Islet precursor cell (in vitro differentiated cells): Measurements from ENCODE around the gene HNRNPUL1.
A peak's percentile ranks its signal among the peaks of the same experiment; 100 is the strongest.

Experiments used
- DNase-seq: peaks from one replicate; pipeline ENCODE4 v3.0.0-alpha.2; 2018

Gene HNRNPUL1

DNA sequence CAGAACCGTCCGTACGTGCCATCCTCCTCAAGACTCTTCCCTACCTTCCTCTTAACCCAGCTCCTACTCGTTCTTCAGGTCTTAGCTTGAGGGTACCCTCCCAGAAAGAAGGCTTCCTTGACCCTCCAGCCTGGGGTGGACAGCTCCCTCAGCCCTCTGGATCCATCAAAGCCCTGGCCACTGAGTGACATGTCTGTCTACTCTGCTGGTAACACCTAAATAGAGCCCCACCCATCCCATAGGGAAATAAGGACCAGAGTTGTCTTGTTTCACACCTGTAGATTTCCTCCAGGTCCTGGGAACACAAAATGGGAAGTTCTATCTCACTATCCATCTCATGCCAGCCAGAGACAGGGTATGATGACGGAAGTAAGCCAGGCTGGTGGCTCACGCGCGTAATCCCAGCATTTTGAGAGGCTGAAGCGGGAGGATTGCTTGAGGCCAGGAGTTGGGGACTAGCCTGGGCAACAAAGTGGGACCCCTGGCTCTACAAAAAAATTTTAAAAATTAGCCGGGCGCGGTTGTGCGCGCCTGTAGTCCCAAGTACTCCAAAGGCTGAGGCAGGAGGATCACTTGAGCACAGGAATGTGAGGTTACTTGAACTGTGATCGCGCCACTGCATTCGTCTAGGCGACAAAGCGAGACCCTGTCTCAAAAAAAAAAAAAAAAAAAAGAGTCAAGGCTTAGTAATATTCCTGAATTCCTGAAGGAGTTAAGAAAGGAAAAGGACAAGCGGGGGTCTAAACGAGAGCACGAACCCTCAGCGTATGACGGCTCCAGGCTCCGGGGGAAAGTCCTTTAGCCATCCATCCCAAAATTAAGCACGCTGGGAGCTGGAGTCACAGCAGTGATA, 45.2 kb downstream of the HNRNPUL1 start:
- no peak for DNase-seq

- peak; percentile 91 for DNase-seq
These were observed 46.1 kb downstream of the HNRNPUL1 start, which contains the start of gene CCDC97 for GRCh38 chr19:41310033-41310831. Gene CCDC97 (plus strand): TSS chr19:41310172. CDS start chr19:41310311, 139 bp downstream.

DNA sequence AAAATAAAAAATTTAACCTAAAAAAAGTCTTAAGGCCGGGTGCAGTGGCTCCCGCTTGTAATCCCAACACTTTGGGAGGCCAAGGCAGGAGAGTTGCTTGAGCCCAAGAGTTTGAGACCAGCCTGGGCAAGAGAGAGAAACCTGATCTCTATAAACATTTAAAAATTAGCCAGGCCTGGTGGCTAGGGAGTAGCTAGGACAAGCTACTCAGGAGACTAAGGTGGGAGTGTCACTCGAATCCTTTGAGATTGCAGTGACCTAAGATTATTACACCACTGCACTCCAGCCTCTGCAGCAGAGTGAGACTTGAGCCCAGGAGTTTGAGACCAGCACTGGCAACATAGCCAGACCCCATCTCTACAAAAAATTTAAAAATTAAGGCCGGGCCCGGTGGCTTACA, 46.9 kb downstream of the HNRNPUL1 start:
- DNase-seq, result no peak

DNA sequence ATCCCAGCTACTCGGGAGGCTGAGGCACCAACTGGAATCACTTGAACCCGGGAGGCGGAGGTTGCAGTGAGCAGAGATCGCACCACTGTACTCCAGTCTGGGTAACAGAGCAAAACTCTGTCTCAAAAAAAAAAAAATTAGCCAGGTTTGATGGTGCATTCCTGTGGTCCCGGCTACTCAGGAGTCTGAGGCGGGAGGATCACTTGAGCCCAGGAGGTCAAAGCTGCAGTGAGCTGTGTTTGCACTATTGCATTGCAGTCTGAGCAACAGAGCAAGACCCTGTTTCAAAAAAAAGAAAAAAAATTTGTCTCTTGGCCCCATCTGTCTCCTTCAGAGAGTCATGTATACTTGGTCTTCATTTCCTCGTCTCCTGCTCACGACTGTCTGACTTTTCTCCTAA, 47.4 kb downstream of the HNRNPUL1 start:
- no peak for DNase-seq

- DNase-seq, result no peak
These were observed 52.2 kb downstream of the HNRNPUL1 start for GRCh38 chr19:41316306-41316920.

- DNase-seq, result no peak
These were observed 54.7 kb downstream of the HNRNPUL1 start for GRCh38 chr19:41318696-41319499.

DNA sequence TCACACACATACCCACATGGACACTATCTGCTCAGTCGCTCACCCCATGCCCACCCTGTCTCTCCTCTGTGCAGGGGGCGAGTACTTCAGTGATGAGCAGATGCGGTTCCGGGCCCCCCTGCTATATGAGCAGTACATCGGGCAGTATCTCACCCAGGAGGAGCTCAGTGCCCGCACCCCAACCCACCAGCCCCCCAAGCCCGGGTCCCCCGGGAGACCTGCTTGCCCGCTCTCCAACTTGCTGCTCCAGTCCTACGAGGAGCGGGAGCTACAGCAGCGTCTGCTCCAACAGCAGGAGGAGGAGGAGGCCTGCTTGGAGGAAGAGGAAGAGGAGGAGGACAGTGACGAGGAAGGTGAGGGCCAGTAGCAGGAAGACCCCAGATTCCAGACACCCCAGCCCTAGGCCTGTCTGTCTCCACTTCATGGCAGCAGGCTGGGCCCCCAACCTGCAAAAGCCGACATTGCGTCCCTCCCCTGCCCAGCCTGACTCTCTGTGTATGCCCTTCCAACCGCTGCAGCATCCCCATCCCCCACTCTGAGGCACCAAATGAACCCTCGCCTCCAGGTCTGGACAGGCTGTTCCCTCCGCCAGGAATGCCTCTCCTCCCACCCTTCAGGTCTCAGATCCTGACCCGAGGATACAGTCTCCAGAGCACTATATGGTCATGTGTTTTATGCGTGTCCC, 55.5 kb downstream of the HNRNPUL1 start:
- no peak for DNase-seq

GRCh38 chr19:41320185-41320518, 56.0 kb downstream of the HNRNPUL1 start:
- DNase-seq, result no peak

GRCh38 chr19:41320568-41320967, 56.4 kb downstream of the HNRNPUL1 start:
- no peak for DNase-seq

DNA sequence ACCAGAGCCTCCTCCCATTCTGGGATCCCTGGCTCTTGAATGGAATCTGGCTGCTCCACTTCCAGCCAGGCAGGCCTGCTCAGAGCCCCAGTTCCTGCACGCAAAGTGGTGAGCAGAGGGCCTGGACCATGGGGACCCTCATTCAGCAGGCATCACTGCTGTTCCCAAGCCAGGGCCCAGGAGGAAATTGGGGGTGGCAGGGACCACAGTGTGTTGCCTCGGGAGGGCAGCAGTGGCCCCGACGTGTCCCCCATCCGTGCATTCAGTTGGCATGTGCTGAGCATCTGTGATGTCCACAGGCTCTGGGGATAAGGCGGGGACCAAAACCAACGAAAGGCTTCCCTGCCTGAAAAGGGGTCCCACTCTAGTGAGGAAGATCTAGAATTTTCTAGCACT, 57.0 kb downstream of the HNRNPUL1 start:
- no peak for DNase-seq

DNA sequence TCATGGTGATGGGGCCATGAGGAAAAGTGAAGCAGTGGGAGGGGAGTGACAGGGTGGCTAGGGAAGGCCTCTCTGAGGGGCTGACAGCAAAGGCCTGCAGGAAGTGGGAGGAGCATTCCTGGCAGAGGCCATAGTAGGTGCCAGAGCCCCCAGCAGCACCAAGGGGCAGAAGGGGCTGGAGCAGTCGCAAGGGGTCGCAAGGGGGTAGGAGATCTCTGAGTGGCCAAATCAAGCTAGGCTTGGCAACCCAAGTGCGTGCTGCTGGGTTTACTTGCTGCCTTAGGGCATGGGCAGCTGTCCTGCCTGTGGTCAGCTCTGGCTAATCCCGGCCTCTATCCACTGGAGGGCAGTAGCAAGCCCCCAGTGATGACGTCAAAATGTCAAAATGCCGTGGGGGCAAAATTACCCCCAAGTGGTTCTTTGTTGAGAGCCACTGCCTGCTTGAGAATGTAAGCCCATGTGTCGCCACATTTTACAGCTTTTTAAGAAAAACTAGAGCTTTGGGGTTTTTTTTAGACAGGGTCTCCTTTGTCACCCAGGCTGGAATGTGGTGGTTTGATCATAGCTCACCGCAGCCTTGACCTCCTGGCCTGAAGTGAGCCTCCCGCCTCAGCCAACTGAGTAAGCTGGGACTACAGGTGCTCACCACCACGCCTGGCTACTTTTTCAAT, 57.6 kb downstream of the HNRNPUL1 start:
- DNase-seq, result peak; percentile 93

GRCh38 chr19:41322451-41322850, 58.3 kb downstream of the HNRNPUL1 start:
- DNase-seq, result no peak

GRCh38 chr19:41323023-41323422, 58.9 kb downstream of the HNRNPUL1 start:
- peak; percentile 91 for DNase-seq

GRCh38 chr19:41323430-41324125, 59.4 kb downstream of the HNRNPUL1 start:
- peak; percentile 97 for DNase-seq

DNA sequence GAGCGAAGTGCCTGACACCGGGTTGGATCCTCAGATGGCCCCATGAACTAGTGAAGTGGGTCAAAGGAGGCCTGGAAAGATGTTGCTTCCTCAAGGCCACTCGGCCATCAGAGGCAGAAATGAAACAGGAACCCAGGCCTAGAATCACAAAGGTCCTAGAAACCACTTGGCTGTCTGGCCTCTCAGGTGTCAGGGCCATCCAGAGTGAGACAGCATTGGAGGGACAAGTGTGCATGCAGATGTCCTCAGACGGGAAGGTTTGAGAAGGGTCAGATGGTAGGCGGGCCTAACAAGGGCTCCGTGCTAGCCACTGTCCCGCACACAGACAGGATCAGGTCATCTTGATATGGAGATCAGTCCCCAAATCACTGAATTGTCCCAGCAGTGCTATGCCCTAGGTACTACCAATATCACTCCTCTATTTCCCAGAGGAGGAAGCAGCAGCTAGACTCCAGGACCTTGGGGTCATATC, 60.1 kb downstream of the HNRNPUL1 start:
- no peak for DNase-seq

- DNase-seq, result peak; percentile 99
These were observed 60.9 kb downstream of the HNRNPUL1 start for GRCh38 chr19:41324921-41325639.

- DNase-seq, result no peak
These were observed 61.4 kb downstream of the HNRNPUL1 start for GRCh38 chr19:41325640-41325946.

DNA sequence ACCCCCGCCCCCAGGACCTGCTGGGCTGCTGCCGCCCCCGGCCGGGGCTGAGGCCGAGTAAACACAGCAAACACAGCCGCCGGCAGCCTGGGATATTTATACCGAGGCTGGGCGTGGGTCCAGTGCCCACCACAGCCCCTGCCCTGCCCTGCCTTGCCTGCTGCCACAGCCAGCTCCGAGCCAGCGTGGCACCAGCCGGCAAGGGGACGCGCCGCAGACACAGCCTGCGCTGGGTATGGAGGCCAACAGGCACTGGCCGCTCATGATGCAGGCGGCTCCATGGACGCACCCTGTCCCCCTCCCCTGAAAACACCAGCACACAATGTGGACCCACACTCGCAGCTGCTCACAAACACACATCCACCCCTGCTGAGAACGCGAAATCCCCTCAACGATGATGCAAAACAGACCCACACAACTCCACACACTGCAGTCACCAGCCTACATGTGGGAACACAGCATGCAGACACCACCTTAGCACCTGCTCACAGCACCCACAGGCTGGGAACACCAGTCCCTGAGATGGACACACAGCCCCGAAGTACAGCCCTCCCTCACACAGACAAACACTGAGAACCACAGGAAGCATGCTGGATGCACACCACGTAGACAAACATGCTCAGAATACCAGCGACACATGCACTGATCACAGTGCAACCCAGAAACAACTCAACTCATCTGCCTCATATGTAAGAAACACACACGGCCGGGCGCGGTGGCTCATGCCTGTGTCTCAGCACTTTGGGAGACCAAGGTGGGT, 62.0 kb downstream of the HNRNPUL1 start:
- DNase-seq, result peak; percentile 81

- no peak for DNase-seq
These were observed 63.0 kb downstream of the HNRNPUL1 start for GRCh38 chr19:41327076-41327575.
